ENCODE measurements around the gene CLCN5.

GRCh38 chrX:49951524-49952193, 29.3 kb downstream of the CLCN5 start:
- TF ChIP-seq EZH2 (IDR thresholded peaks at IDR 0.05; ENCODE audit: insufficient read depth, poor library complexity, severe bottlenecking), result no peak
- no peak for TF ChIP-seq EZH2phosphoT487 (IDR thresholded peaks at IDR 0.05; ENCODE audit: insufficient read depth, low read depth)
